HepG2 (cell line): ENCODE data around the gene PIGK. TPM values are rescaled to one million over a fixed set of nuclear protein-coding genes. Genes with fewer than 3 reads are reported as not detected.

Experiments
- ATAC-seq: fragments of 200-7000 bp; cut with Tn5 transposase; 3 replicates; pipeline ENCODE4 v1.9.1; 2020; ENCODE audit warnings: mild to moderate bottlenecking, moderate library complexity
- BruUV-seq: library from RNA; stranded (reverse); fragments of 400-500 nt; replicated peaks from 2 replicates; lab custom pipeline; 2021; lab: Mats Ljungman, UMichigan
- CTCF ChIA-PET: fragments of 300-600 bp; formaldehyde crosslinking; extraction: SDS; loops from one replicate; lab custom pipeline; 2021; ENCODE audit warnings: low total read pairs, inconsistent platforms, low intra/inter-chr PET ratio; lab: Yijun Ruan, JAX
- POLR2A ChIA-PET: fragments of 350-600 bp; sonication (Branson Sonifier 250); formaldehyde crosslinking; loops from one replicate; lab custom pipeline; 2020; ENCODE audit warnings: antibody characterized with exemption, inconsistent platforms; lab: Yijun Ruan, JAX
- DNase-seq: peaks from one replicate; pipeline ENCODE4 v3.0.0-alpha.2; 2015; ENCODE audit warnings: low spot score
- FAIRE-seq: peaks from 3 replicates; lab custom pipeline; 2011; peaks lifted over from hg19 to GRCh38; lab: Jason Lieb, UNC
- H2AFZ ChIP-seq: one replicate; pipeline ENCODE4 v1.6.1; 2011; ENCODE audit warnings: low read length, inconsistent platforms
- H3K27ac ChIP-seq: fragments of 300-600 bp; 3 replicates; pipeline ENCODE4 v1.8.0; 2011; ENCODE audit warnings: mixed run types, mild to moderate bottlenecking, mixed read lengths, low read length, inconsistent platforms; ENCODE audit not compliant: insufficient read depth; ENCODE audit errors: extremely low read length
- H3K27me3 ChIP-seq, 2 experiments: fragments of 200-600 bp in 1 of 2; 2 replicates in 1 of 2; 3 replicates in 1 of 2; pipeline versions ENCODE4 v1.6.0 to v1.8.0; 2011; ENCODE audit warnings: low read length in 2 of 2, mild to moderate bottlenecking in 2 of 2, moderate library complexity in 2 of 2, inconsistent platforms in 1 of 2; ENCODE audit not compliant: insufficient read depth in 2 of 2, control insufficient read depth in 1 of 2
- H3K36me3 ChIP-seq, 2 experiments: fragments of 200-600 bp in 1 of 2; replicated peaks in 1 of 2; 2 replicates in 1 of 2; 3 replicates in 1 of 2; pipeline versions ENCODE4 v1.5.1 to v1.8.0; 2011; ENCODE audit warnings: low read length in 2 of 2, inconsistent platforms in 1 of 2; ENCODE audit not compliant: insufficient read depth in 2 of 2, control insufficient read depth in 1 of 2
- H3K4me1 ChIP-seq: 2 replicates; pipeline ENCODE4 v1.5.1; 2012; ENCODE audit warnings: low read length, inconsistent platforms; ENCODE audit not compliant: insufficient read depth
- H3K4me2 ChIP-seq: 2 replicates; pipeline ENCODE4 v1.6.0; 2011; ENCODE audit warnings: low read depth, low read length, inconsistent platforms
- H3K4me3 ChIP-seq, 3 experiments: fragments of 200-600 bp in 1 of 3; sonication (generic), shearing (Covaris generic) in 1 of 3; replicated peaks in 1 of 3; 2 replicates each; pipeline ENCODE4 v1.5.1; 2011 to 2016; ENCODE audit warnings: low read length in 3 of 3, inconsistent platforms in 2 of 3, low read depth in 2 of 3, mild to moderate bottlenecking in 2 of 3, control low read depth in 1 of 3, mixed read lengths in 1 of 3; ENCODE audit not compliant: insufficient read depth in 1 of 3
- H3K79me2 ChIP-seq: one replicate; pipeline ENCODE4 v1.6.1; 2011; ENCODE audit warnings: low read length, inconsistent platforms; ENCODE audit not compliant: insufficient read depth
- H3K9ac ChIP-seq: 2 replicates; pipeline ENCODE4 v1.6.0; 2011; ENCODE audit warnings: mild to moderate bottlenecking, low read depth, low read length, inconsistent platforms; ENCODE audit not compliant: insufficient read depth
- H3K9me3 ChIP-seq: 2 replicates; pipeline ENCODE4 v1.5.1; 2012; ENCODE audit warnings: mild to moderate bottlenecking, low read length
- H4K20me1 ChIP-seq: 2 replicates; pipeline ENCODE4 v1.6.0; 2011; ENCODE audit warnings: inconsistent platforms, mild to moderate bottlenecking, low read length, moderate library complexity; ENCODE audit not compliant: insufficient read depth
- CTCF ChIP-seq: sonication (generic); formaldehyde crosslinking; IDR thresholded peaks from 2 replicates; pipeline ENCODE4 v1.5.0; 2020; ENCODE audit warnings: mild to moderate bottlenecking, missing genetic modification reagents, moderate library complexity
- FLYWCH1 ChIP-seq: sonication (generic); formaldehyde crosslinking; IDR thresholded peaks from 2 replicates; pipeline ENCODE4 v1.8.1; 2023; ENCODE audit warnings: mild to moderate bottlenecking, missing genetic modification reagents
- HOXA3 ChIP-seq: sonication (generic); formaldehyde crosslinking; IDR thresholded peaks from 2 replicates; pipeline ENCODE4 v1.5.0; 2020; ENCODE audit warnings: missing genetic modification reagents
- NCOR1 ChIP-seq: fragments of 200-600 bp; sonication (generic); IDR thresholded peaks from 2 replicates; pipeline ENCODE4 v1.7.0; 2017; ENCODE audit warnings: antibody characterized with exemption, low read length, borderline replicate concordance
- NFE2 ChIP-seq: sonication (generic); formaldehyde crosslinking; IDR thresholded peaks from 2 replicates; pipeline ENCODE4 v1.4.0; 2020; ENCODE audit warnings: missing genetic modification reagents
- SAP130 ChIP-seq: IDR thresholded peaks from 2 replicates; pipeline ENCODE4 v1.6.1; 2016; ENCODE audit warnings: low read depth
- ZNF142 ChIP-seq: sonication (generic); formaldehyde crosslinking; IDR thresholded peaks from 2 replicates; pipeline ENCODE4 v1.4.0; 2020; ENCODE audit warnings: missing genetic modification reagents
- ZNF468 ChIP-seq: sonication (generic); formaldehyde crosslinking; IDR thresholded peaks from 2 replicates; pipeline ENCODE4 v1.8.0; 2022; ENCODE audit warnings: mild to moderate bottlenecking, moderate library complexity, missing genetic modification reagents
- ZNF512 ChIP-seq: sonication (generic); formaldehyde crosslinking; IDR thresholded peaks from 2 replicates; pipeline ENCODE4 v1.4.0; 2020; ENCODE audit warnings: mild to moderate bottlenecking, missing genetic modification reagents
- ZNF530 ChIP-seq: sonication (generic); formaldehyde crosslinking; IDR thresholded peaks from 2 replicates; pipeline ENCODE4 v1.5.0; 2020; ENCODE audit warnings: low read depth, mild to moderate bottlenecking, missing genetic modification reagents
- WGBS: methylation state at CpG from one replicate; pipeline ENCODE4 v1.1.6; 2017; ENCODE audit warnings: low lambda C conversion rate; 5-methylcytosine and 5-hydroxymethylcytosine counted together
- in situ Hi-C: cut with HindIII; loops from 2 replicates; pipeline ENCODE4 v1.10.0; 2017; ENCODE audit warnings: low pct_unique_long_range_greater_than_20kb; ENCODE audit not compliant: extremely low pct_ligation_motif_present
- intact Hi-C: fragments of 100-400 bp; cut with micrococcal nuclease; formaldehyde crosslinking; loops from one replicate; pipeline ENCODE4 v1.10.0; 2022; ENCODE audit not compliant: unreplicated experiment
- polyA plus RNA-seq, 8 experiments: library from polyadenylated mRNA; depleted of rRNA in 3 of 8; stranded (reverse) in 7 of 8; unstranded in 1 of 8; fragments of >200 nt; fragmentation: Illumina TruSeq in 4 of 8; extraction: Trizol in 4 of 8; gene quantifications; 2 replicates each; pipeline versions ENCODE4 v1.2.1 to v1.2.3, GENCODE V29; 2011 to 2016; ENCODE audit warnings: low read depth in 4 of 8, missing spikeins in 1 of 8, mixed read lengths in 1 of 8; ENCODE audit not compliant: insufficient read depth in 1 of 8
- total RNA-seq, 5 experiments: library from RNA; depleted of rRNA; stranded (reverse); fragments of >200 nt; fragmentation: Illumina TruSeq; extraction: Trizol; gene quantifications; 2 replicates each; pipeline ENCODE4 v1.2.3, GENCODE V29; 2016; ENCODE audit warnings: low read depth in 1 of 5
- TF ChIP-seq, protein P1 (sequence below): sonication (generic); formaldehyde crosslinking; IDR thresholded peaks from 2 replicates; pipeline ENCODE4 v1.4.0; 2020; ENCODE audit warnings: missing genetic modification reagents, borderline replicate concordance

The PIGK gene
- total and polyA plus RNA-seq, 2 of the 13 experiments (the other 11 are each of a cell fraction or from before 2014, with no cell fraction given), result 14.7 to 38.5 TPM

GRCh38 chr1:77245830-77246229, 26.6 kb upstream of the PIGK start:
- Histone ChIP-seq H2AFZ (no peak overlapping the region), H3K4me2 (no peak overlapping the region), H3K4me3 (no peak overlapping the region), H3K27me3 (no peaks in the 10 kb centered on the region), H4K20me1 (no peaks in the 10 kb centered on the region), H3K79me2 (no peaks in the 10 kb centered on the region), H3K36me3 (no peaks in the 10 kb centered on the region), H3K9me3 (peaks cover 7% of the 10 kb centered on the region; the same call in 1 of the 2 replicates), H3K9ac (no peak overlapping the region), H3K27ac (no peak overlapping the region), H3K4me1 (no peaks in the 10 kb centered on the region)
- intact Hi-C loops (no loop called here), in situ Hi-C loops (no loop called here)
- CTCF ChIA-PET, result no interaction called here
- 1% methylated on average over 2 of the region's 2 CpGs for WGBS
- FAIRE-seq, result no peak
- ATAC-seq, result no peak
- BruUV-seq, result no TSS peak
- POLR2A ChIA-PET, result no interaction called here
- no peak for DNase-seq
- TF ChIP-seq NFE2 (CRISPR knock-in tag) (no peak), ZNF512 (CRISPR knock-in tag) (no peak), HOXA3 (no peak), ZNF142 (CRISPR knock-in tag) (no peak), ZNF530 (no peak), SAP130 (no peak), ZNF468 (CRISPR knock-in tag) (no peak), NCOR1 (no peak), CTCF (no peak), FLYWCH1 (CRISPR knock-in tag) (no peak)
- TF ChIP-seq, protein P1, sequence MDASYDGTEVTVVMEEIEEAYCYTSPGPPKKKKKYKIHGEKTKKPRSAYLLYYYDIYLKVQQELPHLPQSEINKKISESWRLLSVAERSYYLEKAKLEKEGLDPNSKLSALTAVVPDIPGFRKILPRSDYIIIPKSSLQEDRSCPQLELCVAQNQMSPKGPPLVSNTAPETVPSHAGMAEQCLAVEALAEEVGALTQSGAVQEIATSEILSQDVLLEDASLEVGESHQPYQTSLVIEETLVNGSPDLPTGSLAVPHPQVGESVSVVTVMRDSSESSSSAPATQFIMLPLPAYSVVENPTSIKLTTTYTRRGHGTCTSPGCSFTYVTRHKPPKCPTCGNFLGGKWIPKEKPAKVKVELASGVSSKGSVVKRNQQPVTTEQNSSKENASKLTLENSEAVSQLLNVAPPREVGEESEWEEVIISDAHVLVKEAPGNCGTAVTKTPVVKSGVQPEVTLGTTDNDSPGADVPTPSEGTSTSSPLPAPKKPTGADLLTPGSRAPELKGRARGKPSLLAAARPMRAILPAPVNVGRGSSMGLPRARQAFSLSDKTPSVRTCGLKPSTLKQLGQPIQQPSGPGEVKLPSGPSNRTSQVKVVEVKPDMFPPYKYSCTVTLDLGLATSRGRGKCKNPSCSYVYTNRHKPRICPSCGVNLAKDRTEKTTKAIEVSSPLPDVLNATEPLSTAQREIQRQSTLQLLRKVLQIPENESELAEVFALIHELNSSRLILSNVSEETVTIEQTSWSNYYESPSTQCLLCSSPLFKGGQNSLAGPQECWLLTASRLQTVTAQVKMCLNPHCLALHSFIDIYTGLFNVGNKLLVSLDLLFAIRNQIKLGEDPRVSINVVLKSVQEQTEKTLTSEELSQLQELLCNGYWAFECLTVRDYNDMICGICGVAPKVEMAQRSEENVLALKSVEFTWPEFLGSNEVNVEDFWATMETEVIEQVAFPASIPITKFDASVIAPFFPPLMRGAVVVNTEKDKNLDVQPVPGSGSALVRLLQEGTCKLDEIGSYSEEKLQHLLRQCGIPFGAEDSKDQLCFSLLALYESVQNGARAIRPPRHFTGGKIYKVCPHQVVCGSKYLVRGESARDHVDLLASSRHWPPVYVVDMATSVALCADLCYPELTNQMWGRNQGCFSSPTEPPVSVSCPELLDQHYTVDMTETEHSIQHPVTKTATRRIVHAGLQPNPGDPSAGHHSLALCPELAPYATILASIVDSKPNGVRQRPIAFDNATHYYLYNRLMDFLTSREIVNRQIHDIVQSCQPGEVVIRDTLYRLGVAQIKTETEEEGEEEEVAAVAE (CRISPR knock-in tag), result no peak
